GM13977 (cell line): ENCODE results near the gene PTPRJ.

Experiments used
- DNase-seq: peaks from one replicate; pipeline ENCODE4 v3.0.0; 2012; ENCODE audit warnings: low spot score
- CTCF ChIP-seq: IDR thresholded peaks from 2 replicates; pipeline ENCODE4 v1.5.1; 2012; ENCODE audit warnings: mild to moderate bottlenecking, control low read depth; ENCODE audit not compliant: insufficient read depth; ENCODE audit errors: extremely low read depth, missing control alignments
- in situ Hi-C: fragments of 300-500 bp; cut with MboI; formaldehyde crosslinking; loops from one replicate; pipeline ENCODE4 v1.12.0; 2022; ENCODE audit warnings: low sequenced_read_pairs, low pct_unique_long_range_greater_than_20kb, mixed read lengths, inconsistent platforms; ENCODE audit not compliant: unreplicated experiment

Gene PTPRJ

GRCh38 chr11:47955061-47955755, 25.2 kb upstream of the PTPRJ start:
- in situ Hi-C loops: no loop called here
- DNase-seq: no peak
- TF ChIP-seq CTCF: no peak

- in situ Hi-C loops: no loop called here
- no peak for DNase-seq
Measured at GRCh38 chr11:47960015-47960414, 20.3 kb upstream of the PTPRJ start.

GRCh38 chr11:47961383-47961782, 19.0 kb upstream of the PTPRJ start:
- TF ChIP-seq CTCF: no peak
- in situ Hi-C loops: no loop called here
- no peak for DNase-seq

More at GRCh38 chr11:47960015-47960414, 20.3 kb upstream of the PTPRJ start:
- no peak for TF ChIP-seq CTCF

- DNase-seq: no peak
- TF ChIP-seq CTCF: no peak
- in situ Hi-C loops: no loop called here
Measured at GRCh38 chr11:47964546-47964945, 15.8 kb upstream of the PTPRJ start.

- in situ Hi-C loops: no loop called here
- no peak for TF ChIP-seq CTCF
Measured at GRCh38 chr11:47967577-47968525, 12.5 kb upstream of the PTPRJ start.

GRCh38 chr11:47969401-47969800, 11.0 kb upstream of the PTPRJ start:
- no peak for TF ChIP-seq CTCF
- no peak for DNase-seq
- in situ Hi-C loops: no loop called here

More at GRCh38 chr11:47967577-47968525, 12.5 kb upstream of the PTPRJ start:
- no peak for DNase-seq
